GM21825 (cell line): ENCODE data around the gene CELF2.

ENCODE experiments used
- ATAC-seq: cut with Tn5 transposase; IDR thresholded peaks from one replicate; pipeline ENCODE4 v1.9.1; 2021; ENCODE audit warnings: mild to moderate bottlenecking, moderate library complexity; ENCODE audit not compliant: unreplicated experiment

CELF2 gene

GRCh38 chr10:11020548-11020942 lies 2.9 kb downstream of the CELF2 start:
- ATAC-seq = no peak

GRCh38 chr10:11022213-11022612 lies 4.5 kb downstream of the CELF2 start:
- ATAC-seq = no peak

- no peak for ATAC-seq
These were observed 5.6 kb downstream of the CELF2 start for GRCh38 chr10:11023009-11023953.

GRCh38 chr10:11024596-11024995 lies 6.9 kb downstream of the CELF2 start:
- no peak for ATAC-seq

- ATAC-seq = no peak
These were observed 8.3 kb downstream of the CELF2 start for GRCh38 chr10:11025978-11026377.

GRCh38 chr10:11026773-11027172 lies 9.1 kb downstream of the CELF2 start:
- ATAC-seq = no peak

- ATAC-seq = no peak
These were observed 17.1 kb downstream of the CELF2 start for GRCh38 chr10:11034762-11035161.

GRCh38 chr10:11035301-11035991 lies 17.8 kb downstream of the CELF2 start:
- ATAC-seq = no peak

GRCh38 chr10:11036424-11037011 lies 18.8 kb downstream of the CELF2 start:
- ATAC-seq = no peak

- ATAC-seq = no peak
These were observed 20.3 kb downstream of the CELF2 start for GRCh38 chr10:11037991-11038390.

GRCh38 chr10:11042357-11042756 lies 24.7 kb downstream of the CELF2 start:
- no peak for ATAC-seq

- ATAC-seq = no peak
These were observed 25.4 kb downstream of the CELF2 start for GRCh38 chr10:11043039-11043438.

GRCh38 chr10:11043446-11044127 lies 25.9 kb downstream of the CELF2 start:
- no peak for ATAC-seq

- no peak for ATAC-seq
These were observed 27.8 kb downstream of the CELF2 start for GRCh38 chr10:11045487-11045886.

- no peak for ATAC-seq
These were observed 28.5 kb downstream of the CELF2 start for GRCh38 chr10:11045995-11046775.

GRCh38 chr10:11046776-11047160 lies 29.1 kb downstream of the CELF2 start:
- no peak for ATAC-seq

GRCh38 chr10:11048707-11049278 lies 31.1 kb downstream of the CELF2 start:
- ATAC-seq = no peak

- no peak for ATAC-seq
These were observed 32.1 kb downstream of the CELF2 start for GRCh38 chr10:11049806-11050205.

GRCh38 chr10:11050301-11051287 lies 32.9 kb downstream of the CELF2 start:
- no peak for ATAC-seq
